Hepatocyte (in vitro differentiated cells): ENCODE data around the gene SESN1.

Experiments
- CTCF ChIP-seq: fragments of 200-600 bp; sonication (generic); IDR thresholded peaks from 2 replicates; pipeline ENCODE4 v1.5.1; 2016; ENCODE audit warnings: antibody characterized with exemption, mild to moderate bottlenecking; ENCODE audit not compliant: poor library complexity
- EZH2 ChIP-seq: fragments of 200-600 bp; sonication (generic); IDR thresholded peaks from 2 replicates; pipeline ENCODE4 v1.6.1; 2016; ENCODE audit warnings: antibody characterized with exemption, mild to moderate bottlenecking, borderline replicate concordance

GRCh38 chr6:108974201-108974600 is 120.4 kb downstream of the SESN1 start:
- TF ChIP-seq CTCF (no peak), EZH2 (no peak)
